HG02678 (cell line): ENCODE data around the gene CNDP1.

Experiments used
- ATAC-seq: cut with Tn5 transposase; IDR thresholded peaks from one replicate; pipeline ENCODE4 v1.9.1; 2021; ENCODE audit warnings: mild to moderate bottlenecking, moderate library complexity; ENCODE audit not compliant: unreplicated experiment

The CNDP1 gene

DNA sequence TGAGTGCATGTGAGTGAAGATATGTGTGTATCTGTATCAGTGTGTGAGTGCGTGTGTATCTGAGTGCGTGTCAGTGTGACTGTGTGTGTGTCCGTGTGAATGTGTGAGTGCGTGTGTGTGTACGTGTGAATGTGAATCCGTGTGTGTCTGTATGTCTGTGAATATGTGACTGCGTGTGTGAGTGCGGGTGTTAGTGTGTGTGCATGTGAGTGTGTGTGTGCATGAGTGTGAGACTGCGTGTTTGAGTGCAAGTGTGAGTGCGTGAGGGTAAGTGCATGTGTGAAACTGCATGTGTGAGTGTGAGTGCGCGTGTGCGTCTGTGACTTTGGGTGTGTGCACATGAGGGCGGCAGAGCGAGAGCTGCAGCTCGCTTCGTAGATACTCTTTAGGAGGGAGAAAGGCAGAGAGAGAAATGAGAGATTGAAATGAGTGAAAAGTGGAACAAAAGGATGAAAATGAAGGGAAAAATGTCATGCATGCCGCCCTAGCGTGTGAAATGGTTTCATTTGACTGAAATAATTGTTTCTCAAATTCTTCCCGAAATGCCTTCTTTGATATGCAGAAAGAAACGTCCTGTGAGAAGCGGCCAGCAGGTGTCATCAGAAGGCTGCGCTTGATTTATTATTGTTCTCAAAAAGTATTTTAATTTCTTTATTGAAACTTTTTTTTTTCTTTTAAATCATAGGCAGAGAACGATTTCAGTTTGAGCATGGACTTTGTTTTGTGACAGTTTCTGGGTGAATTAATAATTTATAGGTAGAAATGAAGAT is 88.9 kb downstream of the CNDP1 start:
- no peak for ATAC-seq

- no peak for ATAC-seq
Observed at GRCh38 chr18:74624466-74624865, 90.2 kb downstream of the CNDP1 start.

DNA sequence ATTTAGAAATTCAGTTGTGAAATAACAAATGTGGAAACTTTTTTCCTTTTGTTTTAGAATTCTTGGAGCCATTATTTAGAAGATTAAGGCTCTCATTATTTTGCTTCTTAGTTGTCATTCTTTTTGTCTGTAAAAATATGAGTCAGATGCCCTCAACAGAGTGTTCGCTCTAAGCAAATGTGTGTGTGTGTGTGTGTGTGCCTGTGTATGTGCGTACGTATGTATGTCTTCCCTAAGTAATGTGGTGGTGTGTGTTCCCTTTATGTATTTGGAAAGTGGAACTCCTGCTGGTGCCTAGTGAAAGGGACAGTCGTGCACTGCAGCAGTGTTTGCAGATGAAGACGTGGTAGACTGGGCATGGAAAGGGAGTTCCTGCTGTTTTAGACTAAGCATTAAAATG is 90.9 kb downstream of the CNDP1 start:
- no peak for ATAC-seq

GRCh38 chr18:74626049-74626874 is 92.0 kb downstream of the CNDP1 start:
- no peak for ATAC-seq

DNA sequence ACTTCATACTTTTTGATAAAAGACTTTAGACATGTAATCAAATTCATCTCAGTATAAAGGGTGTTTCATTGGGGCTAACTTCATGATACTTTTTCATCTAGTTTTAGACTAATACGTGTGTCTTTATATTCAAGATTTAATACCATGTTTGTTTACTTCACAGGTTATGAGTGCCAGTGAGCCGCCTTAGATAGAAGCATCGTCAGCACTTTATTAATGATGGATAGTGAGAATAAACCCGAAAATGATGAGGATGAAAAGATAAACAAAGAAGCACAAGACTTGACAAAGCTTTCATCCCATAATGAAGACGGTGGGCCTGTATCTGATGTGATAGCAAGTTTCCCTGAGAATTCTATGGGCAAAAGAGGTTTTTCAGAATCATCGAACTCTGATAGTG is 96.5 kb downstream of the CNDP1 start:
- ATAC-seq: no peak

GRCh38 chr18:74631212-74631611 is 96.9 kb downstream of the CNDP1 start:
- ATAC-seq: no peak

- no peak for ATAC-seq
Observed at GRCh38 chr18:74631623-74632350, 97.5 kb downstream of the CNDP1 start.

DNA sequence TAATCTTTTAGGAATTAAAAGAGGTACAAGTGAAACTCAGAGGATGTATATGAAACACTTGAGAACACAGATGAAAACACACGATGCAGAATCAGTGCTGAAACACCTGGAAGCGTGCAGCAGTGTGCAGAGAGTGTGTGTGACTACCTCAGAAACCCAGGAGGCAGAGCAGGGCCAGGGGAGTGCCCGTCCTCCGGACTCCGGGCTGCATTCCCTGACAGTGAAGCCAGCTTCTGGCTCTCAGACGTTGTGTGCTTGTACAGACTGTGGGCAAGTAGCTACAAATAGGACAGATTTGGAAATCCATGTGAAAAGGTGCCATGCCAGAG is 98.0 kb downstream of the CNDP1 start:
- ATAC-seq: no peak

GRCh38 chr18:74632856-74633255 is 98.6 kb downstream of the CNDP1 start:
- ATAC-seq: no peak

GRCh38 chr18:74633652-74634352 is 99.5 kb downstream of the CNDP1 start:
- ATAC-seq: no peak

GRCh38 chr18:74635224-74635975 is 101.1 kb downstream of the CNDP1 start:
- ATAC-seq: no peak
